ENCODE data around the gene SPARCL1. TPM values are rescaled to one million over a fixed set of nuclear protein-coding genes. Genes with fewer than 3 reads are reported as not detected.

Gene SPARCL1
- polyA plus RNA-seq, 1 experiment, result not detected

- POLR2A ChIA-PET, result no interaction called here
- H3K27ac ChIP-seq (ENCODE audit: low read depth, low read length), result no peak overlapping the region
- TF ChIP-seq CTCF (IDR thresholded peaks at IDR 0.05; ENCODE audit: low read depth, low read length), result no peak
- CTCF ChIA-PET, result interaction anchor here (0.9 to 7.1 kb wide), 3 partner anchors 94 to 234 kb away, joined by 3 to 109 read pairs (median 3); no protein-coding TSS in a partner anchor
- no peaks in the 10 kb centered on the region for H3K9me3 ChIP-seq (ENCODE audit: control insufficient read depth, insufficient read depth, low read length)
- H3K27me3 ChIP-seq (ENCODE audit: control insufficient read depth, insufficient read depth, low read length), result no peaks in the 10 kb centered on the region
- no peak overlapping the region for H3K4me3 ChIP-seq (ENCODE audit: low read depth, low read length)
- no peak for DNase-seq (ENCODE audit: low read depth, low spot score)
Measured at GRCh38 chr4:87469390-87469789, 59.8 kb downstream of the SPARCL1 start.

GRCh38 chr4:87465739-87466366 is 63.3 kb downstream of the SPARCL1 start:
- Histone ChIP-seq H3K27ac (ENCODE audit: low read depth, low read length) (no peak overlapping the region), H3K9me3 (ENCODE audit: control insufficient read depth, insufficient read depth, low read length) (no peaks in the 10 kb centered on the region), H3K4me3 (ENCODE audit: low read depth, low read length) (no peak overlapping the region), H3K27me3 (ENCODE audit: control insufficient read depth, insufficient read depth, low read length) (no peaks in the 10 kb centered on the region)
- TF ChIP-seq CTCF (IDR thresholded peaks at IDR 0.05; ENCODE audit: low read depth, low read length), result peak; percentile 69
- peak; percentile 10 for DNase-seq (ENCODE audit: low read depth, low spot score)
- ChIA-PET CTCF (interaction anchor here (0.6 to 7.1 kb wide), 35 partner anchors 8 to 353 kb away, joined by 3 to 109 read pairs (median 4); partner anchors contain the start of genes HSD17B11 and NUDT9), POLR2A (interaction anchor here (0.6 kb wide), 1 partner anchor 31 kb away, joined by 6 read pairs; no protein-coding TSS in a partner anchor)

DNA sequence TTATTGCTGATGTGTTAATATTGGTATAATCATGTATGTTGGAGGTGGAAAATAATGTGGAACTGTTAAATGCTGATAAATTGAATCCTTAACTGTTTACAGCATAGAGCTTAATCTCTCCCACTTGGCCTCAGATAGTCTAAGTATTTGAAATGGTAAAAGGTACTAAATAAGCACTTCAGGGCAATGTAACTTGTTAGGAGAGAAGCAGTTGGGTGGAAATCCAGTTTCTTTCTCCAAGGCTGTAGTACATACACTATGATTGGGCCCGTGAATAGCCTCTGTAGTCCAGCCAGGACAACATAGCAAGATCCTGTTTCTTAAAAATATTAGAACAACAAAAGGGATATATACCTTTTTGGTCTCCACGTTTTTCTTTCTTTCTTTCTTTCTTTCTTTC is 67.1 kb downstream of the SPARCL1 start:
- H3K9me3 ChIP-seq (ENCODE audit: control insufficient read depth, insufficient read depth, low read length), result no peaks in the 10 kb centered on the region
- DNase-seq (ENCODE audit: low read depth, low spot score), result no peak
- no peak overlapping the region for H3K4me3 ChIP-seq (ENCODE audit: low read depth, low read length)
- no peak overlapping the region for H3K27ac ChIP-seq (ENCODE audit: low read depth, low read length)
- TF ChIP-seq CTCF (IDR thresholded peaks at IDR 0.05; ENCODE audit: low read depth, low read length), result no peak
- ChIA-PET POLR2A (no interaction called here), CTCF (interaction anchor here (0.6 to 2.6 kb wide), 2 partner anchors 86 to 116 kb away, joined by 3 to 12 read pairs; no protein-coding TSS in a partner anchor)
- no peaks in the 10 kb centered on the region for H3K27me3 ChIP-seq (ENCODE audit: control insufficient read depth, insufficient read depth, low read length)

DNA sequence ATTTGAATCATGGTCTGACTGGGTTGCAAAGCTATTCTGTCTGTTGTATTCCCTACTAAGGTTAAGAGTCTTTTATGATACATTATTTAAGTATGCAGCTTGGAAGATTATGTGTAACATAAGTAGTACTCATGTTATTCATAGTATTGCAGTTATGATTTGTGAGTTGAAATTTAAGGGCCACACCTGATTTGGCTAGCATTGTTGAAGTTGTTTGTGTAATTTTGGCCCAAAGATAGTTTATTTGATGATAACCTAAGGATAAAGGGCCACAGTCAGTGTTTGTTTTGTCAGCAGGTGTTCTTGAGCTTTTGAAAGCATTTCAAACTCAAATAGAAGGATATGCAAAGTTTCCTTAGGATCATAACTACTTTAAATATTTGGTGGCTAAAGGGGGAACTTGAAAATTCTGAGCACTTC is 67.9 kb downstream of the SPARCL1 start:
- DNase-seq (ENCODE audit: low read depth, low spot score), result no peak
- Histone ChIP-seq H3K27me3 (ENCODE audit: control insufficient read depth, insufficient read depth, low read length) (no peaks in the 10 kb centered on the region), H3K27ac (ENCODE audit: low read depth, low read length) (no peak overlapping the region), H3K9me3 (ENCODE audit: control insufficient read depth, insufficient read depth, low read length) (no peaks in the 10 kb centered on the region), H3K4me3 (ENCODE audit: low read depth, low read length) (no peak overlapping the region)
- ChIA-PET POLR2A (interaction anchor here (1.0 kb wide), 1 partner anchor 70 kb away, joined by 4 read pairs; the partner anchor contains the start of gene HSD17B11), CTCF (interaction anchor here (1.8 to 2.6 kb wide), 2 partner anchors 85 to 108 kb away, joined by 8 to 12 read pairs; no protein-coding TSS in a partner anchor)
- no peak for TF ChIP-seq CTCF (IDR thresholded peaks at IDR 0.05; ENCODE audit: low read depth, low read length)

DNA sequence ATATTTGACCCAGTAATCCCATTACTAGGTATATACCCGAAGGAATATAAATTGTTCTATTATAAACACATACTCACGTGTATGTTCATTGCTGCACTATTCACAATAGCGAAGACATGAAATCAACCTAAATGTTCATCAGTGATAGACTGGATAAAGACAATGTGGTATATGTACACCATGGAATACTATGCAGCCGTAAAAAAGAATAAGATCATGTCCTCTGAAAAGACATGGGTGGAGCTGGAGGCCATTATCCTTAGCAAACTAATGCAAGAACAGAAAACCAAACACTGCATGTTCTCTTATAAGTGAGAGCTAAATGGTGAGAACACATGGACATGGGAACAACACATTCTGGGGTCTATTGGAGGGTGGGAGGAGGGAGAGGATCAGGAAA is 70.3 kb downstream of the SPARCL1 start:
- CTCF ChIA-PET, result no interaction called here
- POLR2A ChIA-PET, result no interaction called here
- no peak overlapping the region for H3K27ac ChIP-seq (ENCODE audit: low read depth, low read length)
- no peak overlapping the region for H3K4me3 ChIP-seq (ENCODE audit: low read depth, low read length)
- no peak for TF ChIP-seq CTCF (IDR thresholded peaks at IDR 0.05; ENCODE audit: low read depth, low read length)
- H3K9me3 ChIP-seq (ENCODE audit: control insufficient read depth, insufficient read depth, low read length), result no peaks in the 10 kb centered on the region
- no peaks in the 10 kb centered on the region for H3K27me3 ChIP-seq (ENCODE audit: control insufficient read depth, insufficient read depth, low read length)
- no peak for DNase-seq (ENCODE audit: low read depth, low spot score)
